ENCODE results near the gene RNASE9. TPM values are rescaled to one million over a fixed set of nuclear protein-coding genes. Genes with fewer than 3 reads are reported as not detected.

The RNASE9 gene
- total RNA-seq, 1 experiment from 2014 or later: not detected

DNA sequence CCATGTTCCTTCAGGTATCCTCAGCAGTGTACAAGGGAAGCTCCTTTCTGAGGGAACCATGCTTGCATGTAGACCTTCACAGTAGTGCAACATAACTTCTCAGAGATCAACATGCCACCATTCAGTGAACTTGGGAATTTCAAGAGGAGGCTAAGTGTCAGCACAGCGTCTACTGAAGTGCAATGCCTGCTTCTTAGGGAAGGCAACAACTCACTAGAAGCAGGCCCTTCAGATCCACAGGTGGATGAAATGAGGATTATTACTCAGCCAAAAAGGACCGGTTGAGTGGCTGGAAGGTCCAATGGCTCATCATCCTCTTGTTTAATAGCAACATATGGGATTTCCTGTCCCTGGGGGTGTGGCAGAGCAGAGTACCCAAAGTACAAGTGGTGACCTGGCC lies 36.8 kb downstream of the RNASE9 start:
- DNase-seq: no peak
- CTCF ChIA-PET: no interaction called here
- intact Hi-C loops (cut with micrococcal nuclease; ENCODE audit: unreplicated experiment): no loop called here
- no peak overlapping the region for H3K27ac Mint-ChIP-seq (ENCODE audit: unreplicated experiment)
- H3K4me3 Mint-ChIP-seq (ENCODE audit: low read depth, unreplicated experiment): no peak overlapping the region
- peaks cover 33% of the 10 kb centered on the region for H3K27me3 Mint-ChIP-seq (ENCODE audit: unreplicated experiment)
- H3K36me3 Mint-ChIP-seq (ENCODE audit: insufficient read depth, unreplicated experiment): no peaks in the 10 kb centered on the region
- H3K9me3 Mint-ChIP-seq (ENCODE audit: low read depth, unreplicated experiment): no peaks in the 10 kb centered on the region
- no peaks in the 10 kb centered on the region for H3K4me1 Mint-ChIP-seq (ENCODE audit: low read depth, unreplicated experiment)
- BruUV-seq (replicated peaks): no TSS peak
- TF ChIP-seq, protein P1, sequence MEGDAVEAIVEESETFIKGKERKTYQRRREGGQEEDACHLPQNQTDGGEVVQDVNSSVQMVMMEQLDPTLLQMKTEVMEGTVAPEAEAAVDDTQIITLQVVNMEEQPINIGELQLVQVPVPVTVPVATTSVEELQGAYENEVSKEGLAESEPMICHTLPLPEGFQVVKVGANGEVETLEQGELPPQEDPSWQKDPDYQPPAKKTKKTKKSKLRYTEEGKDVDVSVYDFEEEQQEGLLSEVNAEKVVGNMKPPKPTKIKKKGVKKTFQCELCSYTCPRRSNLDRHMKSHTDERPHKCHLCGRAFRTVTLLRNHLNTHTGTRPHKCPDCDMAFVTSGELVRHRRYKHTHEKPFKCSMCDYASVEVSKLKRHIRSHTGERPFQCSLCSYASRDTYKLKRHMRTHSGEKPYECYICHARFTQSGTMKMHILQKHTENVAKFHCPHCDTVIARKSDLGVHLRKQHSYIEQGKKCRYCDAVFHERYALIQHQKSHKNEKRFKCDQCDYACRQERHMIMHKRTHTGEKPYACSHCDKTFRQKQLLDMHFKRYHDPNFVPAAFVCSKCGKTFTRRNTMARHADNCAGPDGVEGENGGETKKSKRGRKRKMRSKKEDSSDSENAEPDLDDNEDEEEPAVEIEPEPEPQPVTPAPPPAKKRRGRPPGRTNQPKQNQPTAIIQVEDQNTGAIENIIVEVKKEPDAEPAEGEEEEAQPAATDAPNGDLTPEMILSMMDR (IDR thresholded peaks at IDR 0.05; ENCODE audit: unreplicated experiment): no peak

- no peaks in the 10 kb centered on the region for H3K36me3 Mint-ChIP-seq (ENCODE audit: insufficient read depth, unreplicated experiment)
- H3K27ac Mint-ChIP-seq (ENCODE audit: unreplicated experiment): no peak overlapping the region
- DNase-seq: no peak
- CTCF ChIA-PET: no interaction called here
- intact Hi-C loops (cut with micrococcal nuclease; ENCODE audit: unreplicated experiment): no loop called here
- BruUV-seq (replicated peaks): no TSS peak
- no peaks in the 10 kb centered on the region for H3K9me3 Mint-ChIP-seq (ENCODE audit: low read depth, unreplicated experiment)
- peaks cover 16% of the 10 kb centered on the region for H3K27me3 Mint-ChIP-seq (ENCODE audit: unreplicated experiment)
- H3K4me1 Mint-ChIP-seq (ENCODE audit: low read depth, unreplicated experiment): no peaks in the 10 kb centered on the region
- TF ChIP-seq, protein P1 (IDR thresholded peaks at IDR 0.05; ENCODE audit: unreplicated experiment): no peak
- H3K4me3 Mint-ChIP-seq (ENCODE audit: low read depth, unreplicated experiment): no peak overlapping the region
Observed at GRCh38 chr14:20522332-20522731, 38.5 kb downstream of the RNASE9 start.

- Mint-ChIP-seq H3K27me3 (ENCODE audit: unreplicated experiment) (peaks cover 17% of the 10 kb centered on the region), H3K9me3 (ENCODE audit: low read depth, unreplicated experiment) (no peaks in the 10 kb centered on the region), H3K4me3 (ENCODE audit: low read depth, unreplicated experiment) (no peak overlapping the region), H3K36me3 (ENCODE audit: insufficient read depth, unreplicated experiment) (no peaks in the 10 kb centered on the region), H3K4me1 (ENCODE audit: low read depth, unreplicated experiment) (no peaks in the 10 kb centered on the region), H3K27ac (ENCODE audit: unreplicated experiment) (no peak overlapping the region)
- TF ChIP-seq, protein P1 (IDR thresholded peaks at IDR 0.05; ENCODE audit: unreplicated experiment): no peak
- DNase-seq: no peak
- no TSS peak for BruUV-seq (replicated peaks)
- intact Hi-C loops (cut with micrococcal nuclease; ENCODE audit: unreplicated experiment): no loop called here
- CTCF ChIA-PET: no interaction called here
Observed at GRCh38 chr14:20516921-20517320, 43.9 kb downstream of the RNASE9 start.

DNA sequence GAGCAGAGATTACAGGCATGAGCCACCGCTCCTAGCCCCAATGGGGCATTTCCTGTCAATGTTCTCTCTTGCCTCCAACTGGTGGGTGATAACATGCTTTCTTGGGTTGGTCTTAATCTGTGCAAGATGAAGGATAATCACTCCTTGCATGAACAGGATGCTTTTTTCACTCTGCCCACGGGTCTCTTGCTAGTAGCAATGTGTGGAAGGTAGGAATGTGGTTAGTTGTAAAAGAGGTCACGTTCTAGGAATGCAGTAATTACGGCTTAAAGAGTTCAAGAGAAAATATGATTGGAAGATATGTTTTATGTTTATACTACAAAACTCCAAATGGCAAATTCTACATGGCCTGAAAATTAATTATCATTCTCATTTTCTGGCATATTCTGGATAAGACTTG lies 45.0 kb downstream of the RNASE9 start:
- peaks cover 27% of the 10 kb centered on the region for H3K27me3 Mint-ChIP-seq (ENCODE audit: unreplicated experiment)
- no peaks in the 10 kb centered on the region for H3K4me1 Mint-ChIP-seq (ENCODE audit: low read depth, unreplicated experiment)
- TF ChIP-seq, protein P1 (IDR thresholded peaks at IDR 0.05; ENCODE audit: unreplicated experiment): no peak
- H3K27ac Mint-ChIP-seq (ENCODE audit: unreplicated experiment): no peak overlapping the region
- H3K36me3 Mint-ChIP-seq (ENCODE audit: insufficient read depth, unreplicated experiment): no peaks in the 10 kb centered on the region
- CTCF ChIA-PET: no interaction called here
- no peak for DNase-seq
- no peak overlapping the region for H3K4me3 Mint-ChIP-seq (ENCODE audit: low read depth, unreplicated experiment)
- no TSS peak for BruUV-seq (replicated peaks)
- H3K9me3 Mint-ChIP-seq (ENCODE audit: low read depth, unreplicated experiment): no peaks in the 10 kb centered on the region
- intact Hi-C loops (cut with micrococcal nuclease; ENCODE audit: unreplicated experiment): no loop called here

All from Calu3 (cell line).